HepG2 (cell line): ENCODE results near the gene FMNL1. TPM values are rescaled to one million over a fixed set of nuclear protein-coding genes. Genes with fewer than 3 reads are reported as not detected.

Experiments
- ARID2 ChIP-seq: sonication (generic); formaldehyde crosslinking; IDR thresholded peaks from 2 replicates; pipeline ENCODE4 v1.8.1; 2022; ENCODE audit warnings: mild to moderate bottlenecking, missing genetic modification reagents, borderline replicate concordance
- ATAD3A ChIP-seq: sonication (generic); formaldehyde crosslinking; IDR thresholded peaks from 2 replicates; pipeline ENCODE4 v1.4.0; 2020; ENCODE audit warnings: missing genetic modification reagents
- DNMT3B ChIP-seq: conservative IDR thresholded peaks from 2 replicates; pipeline ENCODE4 v1.6.1; 2016; ENCODE audit warnings: missing biosample characterization, control low read depth
- EEA1 ChIP-seq: sonication (generic); formaldehyde crosslinking; IDR thresholded peaks from 2 replicates; pipeline ENCODE4 v1.5.1; 2020; ENCODE audit warnings: mild to moderate bottlenecking, missing genetic modification reagents, borderline replicate concordance
- FOSL1 ChIP-seq: sonication (generic); formaldehyde crosslinking; IDR thresholded peaks from 2 replicates; pipeline ENCODE4 v1.9.0; 2021; ENCODE audit warnings: missing genetic modification reagents, borderline replicate concordance
- GATA4 ChIP-seq: sonication (generic); IDR thresholded peaks from 2 replicates; pipeline ENCODE4 v1.6.1; 2016; ENCODE audit warnings: antibody characterized with exemption, low read depth, borderline replicate concordance
- HBP1 ChIP-seq: IDR thresholded peaks from 2 replicates; pipeline ENCODE4 v1.6.1; 2016; ENCODE audit warnings: low read depth, control low read depth
- HDAC6 ChIP-seq: fragments of 200-600 bp; sonication (generic); IDR thresholded peaks from 2 replicates; pipeline ENCODE4 v1.7.0; 2017; ENCODE audit warnings: mild to moderate bottlenecking, antibody characterized with exemption, low read length, low read depth
- HMG20A ChIP-seq: IDR thresholded peaks from 2 replicates; pipeline ENCODE4 v1.6.1; 2016; ENCODE audit warnings: borderline replicate concordance
- HMGA1 ChIP-seq: sonication (generic); formaldehyde crosslinking; conservative IDR thresholded peaks from 2 replicates; pipeline ENCODE4 v1.4.0; 2020; ENCODE audit warnings: missing genetic modification reagents
- KLF11 ChIP-seq: IDR thresholded peaks from 2 replicates; pipeline ENCODE4 v1.6.1; 2016; ENCODE audit warnings: missing compliant biosample characterization
- NCOR1 ChIP-seq: fragments of 200-600 bp; sonication (generic); IDR thresholded peaks from 2 replicates; pipeline ENCODE4 v1.7.0; 2017; ENCODE audit warnings: antibody characterized with exemption, low read length, borderline replicate concordance
- PHF20 ChIP-seq: sonication (generic); formaldehyde crosslinking; IDR thresholded peaks from 2 replicates; pipeline ENCODE4 v1.5.0; 2020; ENCODE audit warnings: mild to moderate bottlenecking, missing genetic modification reagents
- POLR2A ChIP-seq, 2 experiments: IDR thresholded peaks; 2 replicates each; pipeline ENCODE4 v1.6.1; 2011; ENCODE audit warnings: low read depth in 2 of 2, low read length in 2 of 2, mild to moderate bottlenecking in 1 of 2, moderate library complexity in 1 of 2; ENCODE audit not compliant: insufficient read depth in 1 of 2
- POLR2G ChIP-seq: fragments of 200-400 bp; formaldehyde crosslinking; IDR thresholded peaks from 2 replicates; pipeline ENCODE4 v1.6.1; 2018; ENCODE audit warnings: mild to moderate bottlenecking, low read depth, low read length, moderate library complexity
- RBM39 ChIP-seq: fragments of 200-400 bp; formaldehyde crosslinking; IDR thresholded peaks from one replicate; pipeline ENCODE4 v1.6.1; 2018; ENCODE audit warnings: antibody characterized with exemption, mild to moderate bottlenecking, low read depth, low read length; ENCODE audit not compliant: poor library complexity, severe bottlenecking
- SKI ChIP-seq: fragments of 450-650 bp; IDR thresholded peaks from one replicate; pipeline ENCODE4 v1.6.1; 2018; ENCODE audit warnings: mild to moderate bottlenecking; ENCODE audit not compliant: partially characterized antibody
- SMYD3 ChIP-seq: sonication (generic); formaldehyde crosslinking; IDR thresholded peaks from 2 replicates; pipeline ENCODE4 v1.8.1; 2023; ENCODE audit warnings: mild to moderate bottlenecking, missing genetic modification reagents
- SP2 ChIP-seq: sonication (generic); formaldehyde crosslinking; IDR thresholded peaks from 2 replicates; pipeline ENCODE4 v1.5.1; 2020; ENCODE audit warnings: mild to moderate bottlenecking, missing genetic modification reagents
- SRSF9 ChIP-seq: fragments of 200-400 bp; formaldehyde crosslinking; IDR thresholded peaks from 2 replicates; pipeline ENCODE4 v1.6.1; 2018; ENCODE audit warnings: borderline replicate concordance, mild to moderate bottlenecking, low read depth, low read length; ENCODE audit not compliant: insufficient read depth, poor library complexity, severe bottlenecking
- THAP8 ChIP-seq: sonication (generic); formaldehyde crosslinking; IDR thresholded peaks from 2 replicates; pipeline ENCODE4 v1.5.1; 2020; ENCODE audit warnings: missing genetic modification reagents, mild to moderate bottlenecking, borderline replicate concordance
- ZFP62 ChIP-seq: sonication (generic); formaldehyde crosslinking; IDR thresholded peaks from 2 replicates; pipeline ENCODE4 v1.4.0; 2020; ENCODE audit warnings: missing genetic modification reagents
- ZNF350 ChIP-seq: sonication (generic); formaldehyde crosslinking; IDR thresholded peaks from 2 replicates; pipeline ENCODE4 v1.4.0; 2020; ENCODE audit warnings: mild to moderate bottlenecking, low read depth, missing genetic modification reagents, borderline replicate concordance
- ZNF382 ChIP-seq: sonication (generic); formaldehyde crosslinking; IDR thresholded peaks from 2 replicates; pipeline ENCODE4 v1.5.0; 2020; ENCODE audit warnings: missing genetic modification reagents, mild to moderate bottlenecking, borderline replicate concordance
- ZNF512 ChIP-seq: sonication (generic); formaldehyde crosslinking; IDR thresholded peaks from 2 replicates; pipeline ENCODE4 v1.4.0; 2020; ENCODE audit warnings: mild to moderate bottlenecking, missing genetic modification reagents
- ZNF577 ChIP-seq: sonication (generic); formaldehyde crosslinking; IDR thresholded peaks from 2 replicates; pipeline ENCODE4 v1.4.0; 2020; ENCODE audit warnings: mild to moderate bottlenecking, low read depth, missing genetic modification reagents, borderline replicate concordance
- ZNF652 ChIP-seq: IDR thresholded peaks from 2 replicates; pipeline ENCODE4 v1.6.1; 2016; ENCODE audit warnings: low read depth, borderline replicate concordance
- ZNF7 ChIP-seq: IDR thresholded peaks from 2 replicates; pipeline ENCODE4 v1.6.1; 2016; ENCODE audit warnings: missing biosample characterization, missing genetic modification reagents
- ZNF747 ChIP-seq: sonication (generic); formaldehyde crosslinking; IDR thresholded peaks from 2 replicates; pipeline ENCODE4 v1.8.1; 2023; ENCODE audit warnings: missing genetic modification reagents, mild to moderate bottlenecking, borderline replicate concordance
- ZNF816 ChIP-seq: sonication (generic); formaldehyde crosslinking; IDR thresholded peaks from 2 replicates; pipeline ENCODE4 v1.8.0; 2022; ENCODE audit warnings: missing genetic modification reagents, mild to moderate bottlenecking, borderline replicate concordance
- polyA plus RNA-seq, 8 experiments: library from polyadenylated mRNA; depleted of rRNA in 3 of 8; stranded (reverse) in 7 of 8; unstranded in 1 of 8; fragments of >200 nt; fragmentation: Illumina TruSeq in 4 of 8; extraction: Trizol in 4 of 8; gene quantifications; 2 replicates each; pipeline versions ENCODE4 v1.2.1 to v1.2.3, GENCODE V29; 2011 to 2016; ENCODE audit warnings: low read depth in 4 of 8, missing spikeins in 1 of 8, mixed read lengths in 1 of 8; ENCODE audit not compliant: insufficient read depth in 1 of 8
- total RNA-seq, 5 experiments: library from RNA; depleted of rRNA; stranded (reverse); fragments of >200 nt; fragmentation: Illumina TruSeq; extraction: Trizol; gene quantifications; 2 replicates each; pipeline ENCODE4 v1.2.3, GENCODE V29; 2016; ENCODE audit warnings: low read depth in 1 of 5

Gene FMNL1
- total and polyA plus RNA-seq, 2 of the 13 experiments (the other 11 are each of a cell fraction or from before 2014, with no cell fraction given): 0.53 to 0.70 TPM

- TF ChIP-seq SRSF9 (no peak), POLR2G (no peak), SKI (peak; percentile 20), THAP8 (CRISPR knock-in tag) (no peak), ZFP62 (CRISPR knock-in tag) (no peak), ZNF382 (CRISPR knock-in tag) (no peak), RBM39 (no peak), ZNF7 (CRISPR knock-in tag) (no peak), GATA4 (no peak), PHF20 (no peak), DNMT3B (CRISPR knock-in tag) (no peak), SMYD3 (CRISPR knock-in tag) (no peak), EEA1 (CRISPR knock-in tag) (no peak), NCOR1 (no peak), HBP1 (no peak), FOSL1 (CRISPR knock-in tag) (no peak), ZNF350 (CRISPR knock-in tag) (peak; percentile 34; the same call in 1 of the 2 replicates), POLR2A (IDR thresholded peaks at IDR 0.05; ENCODE audit: insufficient read depth in 1 of 2, low read depth in 2 of 2, low read length in 2 of 2) (no peak), ZNF747 (CRISPR knock-in tag) (no peak), ZNF577 (CRISPR knock-in tag) (no peak), HMGA1 (CRISPR knock-in tag) (no peak), ATAD3A (CRISPR knock-in tag) (no peak), ZNF512 (CRISPR knock-in tag) (no peak), SP2 (CRISPR knock-in tag) (no peak), ARID2 (CRISPR knock-in tag) (no peak), ZNF816 (CRISPR knock-in tag) (no peak), ZNF652 (no peak), HMG20A (no peak), HDAC6 (no peak), KLF11 (CRISPR knock-in tag) (no peak; the same call in 1 of the 2 replicates)
These were observed 55.6 kb downstream of the FMNL1 start (continued) for GRCh38 chr17:45277216-45277849.
